K562 (cell line): Measurements from ENCODE around the gene ANO8. TPM values are rescaled to one million over a fixed set of nuclear protein-coding genes. Genes with fewer than 3 reads are reported as not detected.
A peak's percentile ranks its signal among the peaks of the same experiment; 100 is the strongest.

Source experiments
- ARID1B ChIP-seq: fragments of 450-650 bp; IDR thresholded peaks from 2 replicates; pipeline ENCODE4 v1.6.1; 2016; ENCODE audit warnings: antibody characterized with exemption, mild to moderate bottlenecking, inconsistent platforms
- CHD4 ChIP-seq: fragments of 200-600 bp; sonication (generic); IDR thresholded peaks from 3 replicates; pipeline ENCODE4 v1.6.1; 2012; ENCODE audit warnings: low read depth, mild to moderate bottlenecking, mixed read lengths, low read length, inconsistent platforms; ENCODE audit not compliant: insufficient read depth, insufficient replicate concordance, poor library complexity, severe bottlenecking
- ETV1 ChIP-seq: fragments of 450-650 bp; conservative IDR thresholded peaks from 2 replicates; pipeline ENCODE4 v1.6.1; 2016; ENCODE audit warnings: missing genetic modification characterization, control low read depth, low read depth, missing compliant biosample characterization
- ETV5 ChIP-seq: sonication (generic); formaldehyde crosslinking; IDR thresholded peaks from 2 replicates; pipeline ENCODE4 v1.4.0; 2020; ENCODE audit warnings: low read depth, mild to moderate bottlenecking, missing genetic modification reagents
- FOXA3 ChIP-seq, 2 experiments: fragments of 450-650 bp in 1 of 2; sonication (generic) in 1 of 2; formaldehyde crosslinking; IDR thresholded peaks in 1 of 2; conservative IDR thresholded peaks in 1 of 2; 2 replicates each; pipeline versions ENCODE4 v1.4.0 to v1.8.0; 2020 to 2022; ENCODE audit warnings: mild to moderate bottlenecking in 2 of 2, missing genetic modification reagents in 1 of 2
- FOXP1 ChIP-seq: sonication (generic); formaldehyde crosslinking; IDR thresholded peaks from 2 replicates; pipeline ENCODE4 v1.8.0; 2022; ENCODE audit warnings: mild to moderate bottlenecking, missing genetic modification reagents
- ILF3 ChIP-seq: fragments of 450-650 bp; IDR thresholded peaks from 2 replicates; pipeline ENCODE4 v1.6.1; 2018; ENCODE audit warnings: antibody characterized with exemption, mild to moderate bottlenecking, moderate library complexity, borderline replicate concordance
- MEF2D ChIP-seq: conservative IDR thresholded peaks from 2 replicates; pipeline ENCODE4 v1.6.1; 2016; ENCODE audit warnings: low read depth, missing genetic modification characterization, missing compliant biosample characterization
- NFIX ChIP-seq: fragments of 250-450 bp; sonication (Bioruptor Pico); IDR thresholded peaks from 2 replicates; pipeline ENCODE4 v1.4.0; 2020; ENCODE audit warnings: low read depth, mild to moderate bottlenecking, moderate library complexity
- PPARD ChIP-seq: fragments of 250-450 bp; sonication (Bioruptor Pico); IDR thresholded peaks from 2 replicates; pipeline ENCODE4 v1.8.0; 2022; ENCODE audit warnings: inconsistent platforms, mild to moderate bottlenecking, moderate library complexity
- PRMT5 ChIP-seq: sonication (generic); formaldehyde crosslinking; IDR thresholded peaks from 2 replicates; pipeline ENCODE4 v1.5.0; 2020; ENCODE audit warnings: missing genetic modification reagents
- RFX5 ChIP-seq: IDR thresholded peaks from 2 replicates; pipeline ENCODE4 v1.6.1; 2011; ENCODE audit warnings: low read depth, mild to moderate bottlenecking, improper control_type of control experiment, low read length
- RHOXF2B ChIP-seq: fragments of 250-450 bp; sonication (Bioruptor Pico); conservative IDR thresholded peaks from 2 replicates; pipeline ENCODE4 v1.5.1; 2021
- SMARCC2 ChIP-seq: fragments of 450-650 bp; IDR thresholded peaks from 2 replicates; pipeline ENCODE4 v1.6.1; 2017; ENCODE audit warnings: antibody characterized with exemption, moderate library complexity, mild to moderate bottlenecking, low read depth
- SOX6 ChIP-seq: fragments of 450-650 bp; IDR thresholded peaks from 2 replicates; pipeline ENCODE4 v1.6.1; 2014; ENCODE audit warnings: mild to moderate bottlenecking
- YY1 ChIP-seq, 3 experiments: IDR thresholded peaks; 2 replicates each; pipeline ENCODE4 v1.6.1; 2011; ENCODE audit warnings: low read length in 2 of 3, mild to moderate bottlenecking in 2 of 3, moderate library complexity in 2 of 3, borderline replicate concordance in 1 of 3, control low read depth in 1 of 3, low read depth in 1 of 3; ENCODE audit not compliant: insufficient read depth in 3 of 3, insufficient replicate concordance in 2 of 3, control insufficient read depth in 1 of 3, insufficient read length in 1 of 3; ENCODE audit errors: extremely low read depth in 1 of 3
- ZKSCAN1 ChIP-seq: fragments of 150-350 bp; IDR thresholded peaks from 2 replicates; pipeline ENCODE4 v1.6.1; 2016; ENCODE audit warnings: low read depth, low read length
- ZNF217 ChIP-seq: sonication (generic); formaldehyde crosslinking; IDR thresholded peaks from 2 replicates; pipeline ENCODE4 v1.8.0; 2022; ENCODE audit warnings: mild to moderate bottlenecking, missing genetic modification reagents
- ZNF445 ChIP-seq: fragments of 250-450 bp; sonication (Bioruptor Pico); IDR thresholded peaks from 2 replicates; pipeline ENCODE4 v1.4.0; 2020; ENCODE audit warnings: low read depth, mild to moderate bottlenecking, moderate library complexity
- ZNF717 ChIP-seq: fragments of 250-450 bp; sonication (Bioruptor Pico); IDR thresholded peaks from 2 replicates; pipeline ENCODE4 v1.5.0; 2021
- polyA plus RNA-seq, 8 experiments: library from polyadenylated mRNA; depleted of rRNA in 4 of 8; stranded (reverse) in 5 of 8; unstranded in 3 of 8; fragments of >200 nt; fragmentation: Nextera tagmentation in 2 of 8; fragmentation: Illumina TruSeq in 1 of 8; extraction: Ambion mirVana in 2 of 8; extraction: Trizol in 1 of 8; gene quantifications; 2 replicates each; pipeline versions ENCODE4 v1.2.1 to v1.2.3, GENCODE V29; 2011 to 2014; ENCODE audit warnings: inconsistent platforms in 1 of 8, missing spikeins in 1 of 8
- total RNA-seq, 7 experiments: library from RNA; depleted of rRNA in 6 of 7; stranded (reverse); fragments of >200 nt in 6 of 7; fragmentation: Illumina TruSeq in 2 of 7; extraction: Trizol in 2 of 7; gene quantifications; 2 replicates each; pipeline versions ENCODE4 v1.2.1 to v1.2.3, GENCODE V29; 2011 to 2021; ENCODE audit warnings: low replicate concordance in 1 of 7
- TF ChIP-seq, protein P1 (sequence below): sonication (generic); formaldehyde crosslinking; IDR thresholded peaks from 2 replicates; pipeline ENCODE4 v1.8.0; 2023; ENCODE audit warnings: missing genetic modification reagents, mild to moderate bottlenecking, borderline replicate concordance
- TF ChIP-seq, protein P2 (sequence below): fragments of 450-650 bp; formaldehyde crosslinking; IDR thresholded peaks from 2 replicates; pipeline ENCODE4 v1.4.0; 2022; ENCODE audit warnings: mild to moderate bottlenecking, moderate library complexity

The ANO8 gene
- total and polyA plus RNA-seq, 9 of the 15 experiments (the other 6 are each of a cell fraction or from before 2014, with no cell fraction given): 0.07 to 7.6 (median 2.3) TPM; not detected in 1

- TF ChIP-seq, protein P1, sequence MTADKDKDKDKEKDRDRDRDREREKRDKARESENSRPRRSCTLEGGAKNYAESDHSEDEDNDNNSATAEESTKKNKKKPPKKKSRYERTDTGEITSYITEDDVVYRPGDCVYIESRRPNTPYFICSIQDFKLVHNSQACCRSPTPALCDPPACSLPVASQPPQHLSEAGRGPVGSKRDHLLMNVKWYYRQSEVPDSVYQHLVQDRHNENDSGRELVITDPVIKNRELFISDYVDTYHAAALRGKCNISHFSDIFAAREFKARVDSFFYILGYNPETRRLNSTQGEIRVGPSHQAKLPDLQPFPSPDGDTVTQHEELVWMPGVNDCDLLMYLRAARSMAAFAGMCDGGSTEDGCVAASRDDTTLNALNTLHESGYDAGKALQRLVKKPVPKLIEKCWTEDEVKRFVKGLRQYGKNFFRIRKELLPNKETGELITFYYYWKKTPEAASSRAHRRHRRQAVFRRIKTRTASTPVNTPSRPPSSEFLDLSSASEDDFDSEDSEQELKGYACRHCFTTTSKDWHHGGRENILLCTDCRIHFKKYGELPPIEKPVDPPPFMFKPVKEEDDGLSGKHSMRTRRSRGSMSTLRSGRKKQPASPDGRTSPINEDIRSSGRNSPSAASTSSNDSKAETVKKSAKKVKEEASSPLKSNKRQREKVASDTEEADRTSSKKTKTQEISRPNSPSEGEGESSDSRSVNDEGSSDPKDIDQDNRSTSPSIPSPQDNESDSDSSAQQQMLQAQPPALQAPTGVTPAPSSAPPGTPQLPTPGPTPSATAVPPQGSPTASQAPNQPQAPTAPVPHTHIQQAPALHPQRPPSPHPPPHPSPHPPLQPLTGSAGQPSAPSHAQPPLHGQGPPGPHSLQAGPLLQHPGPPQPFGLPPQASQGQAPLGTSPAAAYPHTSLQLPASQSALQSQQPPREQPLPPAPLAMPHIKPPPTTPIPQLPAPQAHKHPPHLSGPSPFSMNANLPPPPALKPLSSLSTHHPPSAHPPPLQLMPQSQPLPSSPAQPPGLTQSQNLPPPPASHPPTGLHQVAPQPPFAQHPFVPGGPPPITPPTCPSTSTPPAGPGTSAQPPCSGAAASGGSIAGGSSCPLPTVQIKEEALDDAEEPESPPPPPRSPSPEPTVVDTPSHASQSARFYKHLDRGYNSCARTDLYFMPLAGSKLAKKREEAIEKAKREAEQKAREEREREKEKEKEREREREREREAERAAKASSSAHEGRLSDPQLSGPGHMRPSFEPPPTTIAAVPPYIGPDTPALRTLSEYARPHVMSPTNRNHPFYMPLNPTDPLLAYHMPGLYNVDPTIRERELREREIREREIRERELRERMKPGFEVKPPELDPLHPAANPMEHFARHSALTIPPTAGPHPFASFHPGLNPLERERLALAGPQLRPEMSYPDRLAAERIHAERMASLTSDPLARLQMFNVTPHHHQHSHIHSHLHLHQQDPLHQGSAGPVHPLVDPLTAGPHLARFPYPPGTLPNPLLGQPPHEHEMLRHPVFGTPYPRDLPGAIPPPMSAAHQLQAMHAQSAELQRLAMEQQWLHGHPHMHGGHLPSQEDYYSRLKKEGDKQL: no peak
- TF ChIP-seq ZNF217 (CRISPR knock-in tag) (no peak), ZNF445 (CRISPR knock-in tag) (no peak), SOX6 (no peak; the same call in 1 of the 2 replicates), FOXA3 (CRISPR knock-in tag; conservative IDR thresholded peaks at IDR 0.05 in 1 of 2, IDR thresholded peaks at IDR 0.05 in 1 of 2) (no peak), ZNF717 (no peak), PPARD (no peak), ETV5 (CRISPR knock-in tag) (peak; percentile 60; the same call in 1 of the 2 replicates), ILF3 (no peak), SMARCC2 (no peak), FOXP1 (CRISPR knock-in tag) (no peak), MEF2D (tag) (no peak), ARID1B (no peak), ZKSCAN1 (no peak), RHOXF2B (CRISPR knock-in tag) (no peak), YY1 (IDR thresholded peaks at IDR 0.05; ENCODE audit: borderline replicate concordance in 1 of 3, control insufficient read depth in 1 of 3, extremely low read depth in 1 of 3, insufficient read depth in 3 of 3, insufficient read length in 1 of 3, insufficient replicate concordance in 2 of 3, low read depth in 1 of 3, low read length in 2 of 3) (peak in 2 of 3 experiments; percentile 66 to 84), NFIX (CRISPR knock-in tag) (no peak), PRMT5 (CRISPR knock-in tag) (no peak), ETV1 (tag) (no peak), CHD4 (peak; percentile 24), RFX5 (no peak)
- TF ChIP-seq, protein P2, sequence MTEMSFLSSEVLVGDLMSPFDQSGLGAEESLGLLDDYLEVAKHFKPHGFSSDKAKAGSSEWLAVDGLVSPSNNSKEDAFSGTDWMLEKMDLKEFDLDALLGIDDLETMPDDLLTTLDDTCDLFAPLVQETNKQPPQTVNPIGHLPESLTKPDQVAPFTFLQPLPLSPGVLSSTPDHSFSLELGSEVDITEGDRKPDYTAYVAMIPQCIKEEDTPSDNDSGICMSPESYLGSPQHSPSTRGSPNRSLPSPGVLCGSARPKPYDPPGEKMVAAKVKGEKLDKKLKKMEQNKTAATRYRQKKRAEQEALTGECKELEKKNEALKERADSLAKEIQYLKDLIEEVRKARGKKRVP (CRISPR knock-in tag): no peak
Observed at GRCh38 chr19:17292301-17293074, 42.2 kb downstream of the ANO8 start (continued).
